Mucosa of descending colon (tissue), 3 donors: ENCODE data around the gene PRKACB. TPM values are rescaled to one million over a fixed set of nuclear protein-coding genes. Genes with fewer than 3 reads are reported as not detected.

Experiments used
- ATAC-seq: fragments of 200-7000 bp; cut with Tn5 transposase; one replicate; pipeline ENCODE4 v1.9.1; 2020; ENCODE audit warnings: mild to moderate bottlenecking, moderate library complexity
- DNase-seq, 3 donors: peaks; one replicate each; pipeline ENCODE4 v3.0.0-alpha.2; 2020
- H3K36me3 ChIP-seq: fragments of 200-600 bp; one replicate; pipeline ENCODE4 v1.8.0; 2021; ENCODE audit warnings: low read depth, mild to moderate bottlenecking
- H3K4me1 ChIP-seq: fragments of 200-600 bp; one replicate; pipeline ENCODE4 v1.8.0; 2021; ENCODE audit warnings: low read depth, mild to moderate bottlenecking
- H3K4me3 ChIP-seq: fragments of 200-600 bp; one replicate; pipeline ENCODE4 v1.8.0; 2021; ENCODE audit warnings: mild to moderate bottlenecking
- H3K9me3 ChIP-seq: fragments of 200-600 bp; one replicate; pipeline ENCODE4 v1.8.0; 2021; ENCODE audit warnings: mild to moderate bottlenecking
- CTCF ChIP-seq: fragments of 200-600 bp; IDR thresholded peaks from one replicate; pipeline ENCODE4 v1.8.0; 2022; ENCODE audit warnings: antibody characterized with exemption, mild to moderate bottlenecking
- intact Hi-C, 2 donors: fragments of 100-400 bp; cut with DNase I in 1 of 2; cut with micrococcal nuclease in 1 of 2; formaldehyde crosslinking; loops; one replicate each; pipeline versions ENCODE4 v1.11.0 to v1.11.1; 2022; cut with DNase I, micrococcal nuclease
- total RNA-seq, 3 donors: library from RNA; stranded (reverse); fragmentation: NEBNext Ultra II Directional in 2 of 3; extraction: Animal tissue kit (Norgen Biotek cat#: 25700) in 2 of 3; gene quantifications; one replicate each; pipeline versions ENCODE4 v1.2.1 to v1.2.4, GENCODE V29; 2021 to 2023
- donor health status: DM: no; HTN: no; CAD: no; lungs with moderate emphysema.
- donor health status: DM: no; HTN: no; CAD: no.
- donor health status: DM: no; HTN: yes; CAD: no.

The PRKACB gene
- total RNA-seq, 3 donors from 2014 or later = 91.0 to 155 (median 99.3) TPM

GRCh38 chr1:84121360-84121759 is 22.7 kb upstream of the PRKACB start:
- DNase-seq (no peak), ATAC-seq (no peak)
- Histone ChIP-seq H3K4me1 (no peaks in the 10 kb centered on the region), H3K4me3 (no peak overlapping the region), H3K36me3 (no peaks in the 10 kb centered on the region), H3K9me3 (no peaks in the 10 kb centered on the region)
- intact Hi-C loops = loop anchor here in 1 of 2 donors (10.0 kb wide), 1 partner anchor 187 kb away; no protein-coding TSS in a partner anchor
- TF ChIP-seq CTCF = no peak

GRCh38 chr1:84122780-84123382 is 21.2 kb upstream of the PRKACB start:
- Histone ChIP-seq H3K9me3 (no peaks in the 10 kb centered on the region), H3K4me1 (no peaks in the 10 kb centered on the region), H3K36me3 (no peaks in the 10 kb centered on the region), H3K4me3 (no peak overlapping the region)
- ATAC-seq (peak; percentile 54), DNase-seq (peak in 2 of 3 donors; percentile 34 to 89)
- intact Hi-C loops = loop anchor here (2.0 to 10.0 kb wide), 2 partner anchors 188 to 192 kb away; no protein-coding TSS in a partner anchor
- TF ChIP-seq CTCF = no peak

GRCh38 chr1:84133479-84133878 is 10.6 kb upstream of the PRKACB start:
- intact Hi-C loops = no loop called here
- no peak overlapping the region for H3K4me3 ChIP-seq
- no peak for DNase-seq
- ATAC-seq = no peak
- TF ChIP-seq CTCF = no peak
- H3K9me3 ChIP-seq = no peaks in the 10 kb centered on the region
- H3K36me3 ChIP-seq = no peaks in the 10 kb centered on the region
- H3K4me1 ChIP-seq = no peaks in the 10 kb centered on the region

- intact Hi-C loops = no loop called here
- Histone ChIP-seq H3K9me3 (no peaks in the 10 kb centered on the region), H3K36me3 (no peaks in the 10 kb centered on the region), H3K4me1 (no peaks in the 10 kb centered on the region), H3K4me3 (no peak overlapping the region)
- DNase-seq (no peak), ATAC-seq (no peak)
- no peak for TF ChIP-seq CTCF
Observed at GRCh38 chr1:84135341-84135740, 8.7 kb upstream of the PRKACB start.

- ATAC-seq = no peak
- Histone ChIP-seq H3K4me3 (no peak overlapping the region), H3K36me3 (no peaks in the 10 kb centered on the region), H3K4me1 (peaks cover 6% of the 10 kb centered on the region), H3K9me3 (no peaks in the 10 kb centered on the region)
- intact Hi-C loops = loop anchor here in 1 of 2 donors (2.0 to 10.0 kb wide), 3 partner anchors 123 to 293 kb away; partner anchors contain the start of gene SAMD13
- no peak for DNase-seq
- no peak for TF ChIP-seq CTCF
Observed at GRCh38 chr1:84141182-84142003, 2.7 kb upstream of the PRKACB start.
